Upper lobe of left lung (tissue), 4 donors: Measurements from ENCODE around the gene ZNF581.

Experiments used
- EP300 ChIP-seq, 4 donors: sonication (generic); formaldehyde crosslinking; IDR thresholded peaks; one replicate each; pipeline ENCODE4 v1.5.1; 2017; ENCODE audit warnings: antibody characterized with exemption in 4 of 4, control low read depth in 2 of 4
- POLR2A ChIP-seq, 4 donors: fragments of 450-650 bp; IDR thresholded peaks; one replicate each; pipeline ENCODE4 v1.5.1; 2016 to 2017; ENCODE audit warnings: antibody characterized with exemption in 4 of 4, mild to moderate bottlenecking in 2 of 4
- POLR2AphosphoS5 ChIP-seq, 2 donors: sonication (generic); formaldehyde crosslinking; IDR thresholded peaks; one replicate each; pipeline ENCODE4 v1.5.1; 2017; ENCODE audit warnings: antibody characterized with exemption in 2 of 2
- TF ChIP-seq, protein P1 (sequence below), 6 experiments: fragments of 450-650 bp in 4 of 6; fragments of 200-600 bp in 2 of 6; sonication (generic) in 2 of 6; IDR thresholded peaks; one replicate each; pipeline ENCODE4 v1.5.1; 2016 to 2019; ENCODE audit warnings: antibody characterized with exemption in 6 of 6

DNA sequence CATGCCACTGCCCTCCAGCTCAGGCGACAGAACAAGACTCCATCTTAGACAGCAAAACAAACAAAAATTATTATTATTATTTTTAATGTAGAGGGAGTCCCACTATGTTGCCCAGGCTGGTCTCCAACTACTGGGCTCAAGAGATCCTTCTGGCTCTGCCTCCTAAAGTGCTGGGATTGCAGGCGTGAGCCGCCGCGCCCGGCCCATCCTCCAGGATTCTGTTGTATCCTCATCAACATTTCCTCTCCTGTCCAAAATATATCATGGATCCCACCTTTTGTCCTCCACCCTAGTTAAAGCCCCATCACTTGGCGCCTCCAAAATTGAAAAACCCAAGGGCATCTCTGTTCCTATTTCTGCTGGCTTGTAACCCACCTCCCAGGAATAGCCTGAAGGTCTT is 20.3 kb upstream of the ZNF581 start:
- TF ChIP-seq POLR2AphosphoS5 (IDR thresholded peaks at IDR 0.05) (no peak), POLR2A (IDR thresholded peaks at IDR 0.05) (no peak), EP300 (IDR thresholded peaks at IDR 0.05) (no peak)
- TF ChIP-seq, protein P1, sequence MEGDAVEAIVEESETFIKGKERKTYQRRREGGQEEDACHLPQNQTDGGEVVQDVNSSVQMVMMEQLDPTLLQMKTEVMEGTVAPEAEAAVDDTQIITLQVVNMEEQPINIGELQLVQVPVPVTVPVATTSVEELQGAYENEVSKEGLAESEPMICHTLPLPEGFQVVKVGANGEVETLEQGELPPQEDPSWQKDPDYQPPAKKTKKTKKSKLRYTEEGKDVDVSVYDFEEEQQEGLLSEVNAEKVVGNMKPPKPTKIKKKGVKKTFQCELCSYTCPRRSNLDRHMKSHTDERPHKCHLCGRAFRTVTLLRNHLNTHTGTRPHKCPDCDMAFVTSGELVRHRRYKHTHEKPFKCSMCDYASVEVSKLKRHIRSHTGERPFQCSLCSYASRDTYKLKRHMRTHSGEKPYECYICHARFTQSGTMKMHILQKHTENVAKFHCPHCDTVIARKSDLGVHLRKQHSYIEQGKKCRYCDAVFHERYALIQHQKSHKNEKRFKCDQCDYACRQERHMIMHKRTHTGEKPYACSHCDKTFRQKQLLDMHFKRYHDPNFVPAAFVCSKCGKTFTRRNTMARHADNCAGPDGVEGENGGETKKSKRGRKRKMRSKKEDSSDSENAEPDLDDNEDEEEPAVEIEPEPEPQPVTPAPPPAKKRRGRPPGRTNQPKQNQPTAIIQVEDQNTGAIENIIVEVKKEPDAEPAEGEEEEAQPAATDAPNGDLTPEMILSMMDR (IDR thresholded peaks at IDR 0.05), result no peak
